T-helper 1 cell (primary cell): ENCODE results near the gene SQOR.
A peak's percentile ranks its signal among the peaks of the same experiment; 100 is the strongest.

Experiments
- DNase-seq, 5 donors: peaks; one replicate each; pipeline ENCODE4 v3.0.0-alpha.2; 2012 to 2020

The SQOR gene

DNA sequence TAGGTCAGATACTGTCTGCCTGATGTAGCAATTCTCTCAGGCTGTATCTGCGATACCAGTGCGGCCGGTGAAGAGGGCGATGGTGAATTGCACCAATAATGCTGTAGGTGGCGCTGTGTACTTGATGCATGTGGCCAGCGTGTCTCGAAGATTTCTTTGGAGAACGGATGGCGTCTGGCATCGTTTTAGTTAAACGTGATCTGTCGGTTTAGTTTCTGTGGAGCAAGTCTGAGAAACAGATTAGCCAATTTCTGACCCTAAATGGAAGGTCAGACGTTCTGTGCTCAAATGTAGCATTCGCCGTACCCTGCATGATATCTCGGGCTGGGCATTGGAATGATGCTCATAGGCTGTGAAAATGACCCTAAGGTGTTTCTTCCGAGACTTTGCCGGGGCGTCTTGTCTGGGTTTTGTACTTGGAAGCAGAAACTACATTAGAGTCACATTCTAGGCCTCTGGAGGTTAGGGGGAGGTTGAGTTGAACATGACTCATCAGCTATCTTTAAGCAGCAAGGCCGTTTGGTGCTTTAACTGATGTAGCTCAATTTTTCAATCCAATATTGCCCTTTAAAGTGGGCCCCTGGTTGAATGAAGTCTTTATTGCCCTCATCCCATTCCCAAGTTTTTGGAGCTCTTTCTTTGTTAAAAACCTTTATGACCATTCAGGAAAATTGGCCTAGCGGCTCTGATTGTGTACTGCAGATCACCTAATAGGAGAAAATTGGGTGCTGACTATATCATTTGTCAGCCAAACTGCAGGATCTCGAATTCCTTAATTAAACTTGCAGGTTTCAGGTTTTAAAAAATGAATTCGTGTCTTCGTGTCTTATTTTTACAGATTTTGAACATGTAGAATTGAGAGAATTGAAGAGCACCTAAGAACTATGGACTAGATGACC, 80.0 kb downstream of the SQOR start:
- DNase-seq, result peak in 3 of 5 donors; percentile 8 to 46 (median 26)

DNA sequence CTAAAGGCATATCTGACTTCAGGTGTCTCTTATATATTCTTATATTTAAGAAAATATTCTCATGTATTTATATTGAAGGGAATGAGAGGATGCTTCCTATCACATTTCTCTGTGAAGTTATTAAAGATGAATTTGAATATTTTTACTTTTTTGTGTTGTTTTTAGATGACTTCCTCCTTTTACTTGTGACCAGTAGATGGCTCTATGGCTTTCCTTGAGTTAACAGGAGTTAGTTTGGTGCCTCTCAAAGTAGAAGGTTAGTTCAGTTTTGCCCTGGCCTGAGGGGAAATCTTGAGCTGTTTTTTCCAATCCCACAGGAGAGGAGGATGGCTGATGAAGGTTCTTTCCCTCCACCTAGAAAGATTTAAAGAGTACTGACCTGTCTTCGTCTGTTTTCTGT, 80.7 kb downstream of the SQOR start:
- DNase-seq, result no peak

DNA sequence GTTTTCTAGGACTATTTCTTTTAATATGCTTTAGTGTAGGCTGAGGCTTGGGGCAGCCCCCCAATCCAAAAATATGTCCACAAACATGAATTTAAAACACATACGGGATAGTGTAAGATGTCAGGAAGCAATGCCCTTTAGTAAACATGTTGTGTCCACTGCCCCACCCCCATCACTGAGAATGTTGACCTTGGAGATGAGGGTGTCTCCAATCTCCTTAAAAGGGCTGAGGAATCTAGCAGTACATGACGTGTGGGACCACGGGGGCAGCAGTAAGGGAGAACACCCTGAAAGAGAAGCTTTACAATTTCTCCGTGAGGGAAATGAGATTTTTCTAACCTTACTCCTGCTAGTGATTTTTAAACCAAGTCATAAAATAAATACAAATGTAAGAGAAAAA, 84.7 kb downstream of the SQOR start:
- no peak for DNase-seq

DNA sequence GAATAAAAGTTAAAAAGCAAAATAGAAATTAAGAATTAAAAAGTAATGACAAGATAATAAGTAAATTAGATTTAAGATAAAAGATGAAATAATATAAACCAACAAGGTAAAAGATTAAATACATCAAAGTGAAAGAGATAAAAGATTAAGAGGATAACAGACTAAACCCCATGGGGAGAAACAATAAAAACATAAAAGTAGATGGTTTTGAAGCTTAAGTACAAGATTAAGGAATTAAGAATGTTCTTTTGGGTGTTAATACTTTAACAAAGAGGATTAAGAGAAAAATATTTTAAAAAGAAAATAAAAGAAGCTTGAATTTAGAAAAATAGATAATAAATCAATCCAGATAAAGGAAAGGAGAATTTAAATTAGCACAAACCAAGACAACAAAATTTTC, 85.4 kb downstream of the SQOR start:
- no peak for DNase-seq

DNA sequence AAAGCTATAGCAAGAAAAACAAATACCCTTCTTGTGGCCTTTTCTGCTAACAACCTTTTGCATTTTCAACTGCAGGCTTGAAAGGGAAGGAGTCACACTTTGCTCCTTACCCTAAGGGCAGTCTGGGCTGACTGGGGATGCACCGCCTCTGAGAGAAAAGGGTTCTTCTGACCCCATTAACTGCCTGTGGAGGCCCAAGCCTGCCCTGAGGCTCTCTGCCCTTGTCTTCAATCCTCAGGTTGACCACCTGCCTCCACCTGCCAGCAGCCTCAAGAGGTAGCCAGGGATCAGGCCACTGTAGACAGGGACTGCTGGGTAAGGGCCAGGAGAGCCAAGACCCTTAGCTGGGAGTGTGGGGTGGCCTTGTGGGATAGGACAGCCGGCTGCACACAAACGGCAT, 93.8 kb downstream of the SQOR start:
- no peak for DNase-seq

DNA sequence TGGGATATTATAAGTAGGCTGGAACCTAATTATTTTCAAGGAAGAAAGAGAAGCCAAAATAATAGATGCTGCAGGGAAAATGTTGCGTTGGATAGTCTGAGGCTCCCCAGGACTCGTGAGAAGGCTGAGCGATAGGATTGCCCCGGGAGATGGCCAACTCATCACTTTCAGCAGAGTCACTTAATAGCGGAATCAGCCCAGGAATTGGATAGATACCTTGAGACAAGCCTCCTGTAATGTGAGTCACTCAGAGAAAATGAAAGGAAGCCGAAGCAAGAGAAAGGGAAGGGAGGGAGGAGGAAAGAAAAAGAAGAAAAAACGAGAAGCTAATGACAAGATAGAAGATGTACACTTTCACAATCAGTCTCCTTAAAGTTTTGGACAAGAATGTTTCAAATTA, 94.3 kb downstream of the SQOR start:
- DNase-seq, result no peak

DNA sequence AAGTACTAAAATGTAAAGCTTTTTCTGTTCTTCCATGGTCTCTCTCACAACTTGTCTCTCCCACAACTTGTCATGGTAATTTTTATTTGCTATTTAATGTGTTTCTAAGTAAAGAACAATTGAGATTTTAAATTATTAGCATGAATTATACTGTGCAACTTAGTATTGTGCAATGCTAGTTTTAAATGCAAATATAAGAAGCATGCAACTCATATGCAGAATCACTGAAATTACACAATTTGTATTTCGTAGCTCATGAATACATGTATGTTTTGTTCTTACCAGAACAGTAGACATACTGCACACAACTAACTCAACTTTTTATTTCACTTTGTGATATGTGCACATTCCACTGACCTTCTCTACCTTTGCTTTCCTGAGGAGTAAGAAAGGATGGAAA, 96.5 kb downstream of the SQOR start:
- no peak for DNase-seq

DNA sequence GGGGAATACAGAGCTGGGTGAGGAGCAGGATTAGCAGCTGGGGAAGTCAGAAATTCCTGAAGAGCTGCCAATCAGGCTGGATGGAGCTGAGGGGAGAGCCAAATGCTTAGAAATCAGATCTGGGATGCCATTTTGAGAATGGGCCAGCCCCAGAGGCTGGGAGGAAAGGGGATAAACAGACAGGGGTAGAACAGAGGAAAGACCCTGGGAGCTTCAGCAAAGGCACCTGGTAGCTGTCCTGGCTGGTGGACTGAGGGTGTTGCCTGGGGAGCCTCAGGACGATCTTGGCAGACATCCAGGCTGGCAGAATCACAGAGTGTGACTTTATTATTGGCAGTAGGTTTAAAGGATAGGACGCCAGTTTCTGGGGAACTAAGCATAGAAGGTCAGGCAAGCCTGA, 97.8 kb downstream of the SQOR start:
- no peak for DNase-seq

DNA sequence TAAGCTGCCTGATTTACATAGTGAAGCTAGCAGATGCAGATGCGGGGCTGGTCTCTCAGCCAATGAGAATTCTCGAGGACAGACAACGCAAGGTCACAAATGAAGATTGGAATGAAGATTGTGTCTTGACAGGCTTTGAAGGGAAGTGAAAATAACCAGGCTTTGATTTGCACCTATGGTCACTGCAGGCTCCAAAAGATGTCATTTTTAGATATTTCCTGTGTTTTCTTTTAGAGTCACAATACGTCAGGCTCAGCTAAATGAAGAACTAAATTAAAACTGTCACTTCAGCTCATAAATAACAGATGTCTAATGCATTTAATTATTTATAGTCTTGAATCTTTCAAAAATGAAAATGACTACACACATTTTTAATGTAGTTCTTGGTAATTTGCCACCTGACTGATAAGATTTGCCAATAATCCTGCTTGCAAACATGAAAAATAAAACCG, 99.5 kb downstream of the SQOR start:
- DNase-seq, result no peak
